Endothelial cell (in vitro differentiated cells): Measurements from ENCODE around the gene RFXANK. TPM values are rescaled to one million over a fixed set of nuclear protein-coding genes. Genes with fewer than 3 reads are reported as not detected.

Experiments used
- DNase-seq: peaks from one replicate; pipeline ENCODE4 v3.0.0; 2021; ENCODE audit warnings: low spot score
- H3K27ac Mint-ChIP-seq: one replicate; pipeline ENCODE4 v1.8.0; 2021; ENCODE audit warnings: mixed read lengths, inconsistent platforms; ENCODE audit not compliant: unreplicated experiment
- H3K27me3 Mint-ChIP-seq: one replicate; pipeline ENCODE4 v1.8.0; 2021; ENCODE audit warnings: mild to moderate bottlenecking, moderate library complexity, mixed read lengths, inconsistent platforms; ENCODE audit not compliant: unreplicated experiment
- H3K36me3 Mint-ChIP-seq: one replicate; pipeline ENCODE4 v1.8.0; 2021; ENCODE audit warnings: mild to moderate bottlenecking, low read depth, mixed read lengths, inconsistent platforms; ENCODE audit not compliant: unreplicated experiment
- H3K4me1 Mint-ChIP-seq: one replicate; pipeline ENCODE4 v1.8.0; 2021; ENCODE audit warnings: mild to moderate bottlenecking, mixed read lengths, inconsistent platforms; ENCODE audit not compliant: unreplicated experiment
- H3K4me3 Mint-ChIP-seq: one replicate; pipeline ENCODE4 v1.8.0; 2021; ENCODE audit warnings: mild to moderate bottlenecking, mixed read lengths, inconsistent platforms; ENCODE audit not compliant: unreplicated experiment
- H3K9me3 Mint-ChIP-seq: one replicate; pipeline ENCODE4 v1.8.0; 2021; ENCODE audit warnings: mixed read lengths, inconsistent platforms; ENCODE audit not compliant: unreplicated experiment
- CTCF ChIP-seq: fragments of 200-600 bp; sonication (generic); IDR thresholded peaks from one replicate; pipeline ENCODE4 v1.5.0; 2021; ENCODE audit warnings: antibody characterized with exemption; ENCODE audit not compliant: unreplicated experiment
- total RNA-seq: library from RNA; stranded (reverse); fragmentation: NEBNext Ultra II Directional; extraction: Animal tissue kit (Norgen Biotek cat#: 25700); gene quantifications from one replicate; pipeline ENCODE4 v1.2.1, GENCODE V29; 2021; ENCODE audit not compliant: unreplicated experiment

The RFXANK gene
- total RNA-seq, 1 donor from 2014 or later, result 131 TPM

DNA sequence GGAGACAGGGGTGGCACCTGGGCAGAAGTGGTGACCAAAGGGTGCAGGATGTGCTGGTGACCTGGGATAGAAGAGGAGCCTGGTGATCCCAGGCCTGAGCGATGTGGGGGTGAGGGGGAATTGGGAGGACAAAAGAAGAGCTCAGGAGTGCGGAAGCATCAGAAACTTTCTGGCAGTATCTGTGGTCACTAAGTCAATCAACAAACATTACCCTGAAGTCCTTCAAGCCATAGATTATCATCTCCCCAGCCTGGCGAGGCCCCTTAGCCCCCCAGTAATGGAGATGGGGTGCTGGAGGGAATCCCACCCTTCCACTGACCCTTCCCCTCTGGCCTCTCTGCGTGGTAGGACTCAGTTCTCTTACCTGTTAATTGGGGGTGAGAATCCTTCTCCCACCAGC, 32.5 kb upstream of the RFXANK start:
- DNase-seq, result no peak
- no peaks in the 10 kb centered on the region for H3K9me3 Mint-ChIP-seq
- H3K4me3 Mint-ChIP-seq, result no peak overlapping the region
- H3K4me1 Mint-ChIP-seq, result peaks cover 3% of the 10 kb centered on the region
- TF ChIP-seq CTCF, result no peak
- H3K27ac Mint-ChIP-seq, result no peak overlapping the region
- H3K36me3 Mint-ChIP-seq, result peaks cover 4% of the 10 kb centered on the region
- H3K27me3 Mint-ChIP-seq, result peaks cover 7% of the 10 kb centered on the region

DNA sequence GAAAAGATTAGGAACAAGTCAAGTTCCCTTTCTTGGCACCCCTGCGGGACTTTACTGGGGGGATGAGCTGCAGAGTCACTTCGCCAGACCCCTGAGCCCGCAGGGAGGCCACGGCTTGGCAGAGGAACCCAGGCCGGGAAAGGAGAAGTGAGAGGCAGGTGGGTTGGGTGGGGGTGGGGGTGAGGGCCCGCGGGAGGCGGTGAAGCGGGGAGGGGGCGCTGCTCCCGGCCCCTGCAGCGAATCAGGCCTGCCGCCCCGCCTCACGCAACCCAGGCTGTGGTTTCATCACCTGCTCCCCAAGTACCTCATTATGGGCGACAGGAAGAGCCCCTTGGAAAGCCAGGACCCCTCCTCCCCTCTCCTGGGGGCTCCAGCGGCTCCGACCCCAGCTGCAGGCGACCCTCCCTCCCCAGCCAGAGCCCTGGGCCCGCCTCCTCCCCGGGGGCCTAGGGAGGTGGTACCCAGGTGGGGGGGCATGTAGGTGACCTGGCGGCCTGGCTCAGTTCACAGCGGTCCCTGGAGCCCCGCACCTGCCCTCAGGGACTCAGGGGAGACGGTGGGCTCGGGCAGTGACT, 31.5 kb upstream of the RFXANK start:
- no peak for TF ChIP-seq CTCF
- Mint-ChIP-seq H3K9me3 (no peaks in the 10 kb centered on the region), H3K4me1 (peaks cover 3% of the 10 kb centered on the region), H3K27ac (no peak overlapping the region), H3K36me3 (peaks cover 4% of the 10 kb centered on the region), H3K27me3 (peaks cover 9% of the 10 kb centered on the region), H3K4me3 (no peak overlapping the region)
- DNase-seq, result no peak

GRCh38 chr19:19162495-19162894, 29.6 kb upstream of the RFXANK start:
- Mint-ChIP-seq H3K36me3 (peaks cover 4% of the 10 kb centered on the region), H3K27me3 (peaks cover 5% of the 10 kb centered on the region)

GRCh38 chr19:19165396-19165795, 26.7 kb upstream of the RFXANK start:
- no peak for TF ChIP-seq CTCF
- H3K9me3 Mint-ChIP-seq, result no peaks in the 10 kb centered on the region
- H3K4me1 Mint-ChIP-seq, result peaks cover 4% of the 10 kb centered on the region

More at GRCh38 chr19:19162495-19162894, 29.6 kb upstream of the RFXANK start:
- H3K4me3 Mint-ChIP-seq, result no peak overlapping the region
- no peaks in the 10 kb centered on the region for H3K9me3 Mint-ChIP-seq
- H3K27ac Mint-ChIP-seq, result no peak overlapping the region
- DNase-seq, result no peak
- H3K4me1 Mint-ChIP-seq, result peaks cover 3% of the 10 kb centered on the region
- no peak for TF ChIP-seq CTCF

GRCh38 chr19:19167612-19168011, 24.4 kb upstream of the RFXANK start:
- Mint-ChIP-seq H3K4me1 (peaks cover 6% of the 10 kb centered on the region), H3K27ac (no peak overlapping the region), H3K36me3 (no peaks in the 10 kb centered on the region), H3K27me3 (peaks cover 11% of the 10 kb centered on the region), H3K4me3 (no peak overlapping the region), H3K9me3 (no peaks in the 10 kb centered on the region)
- no peak for DNase-seq
- no peak for TF ChIP-seq CTCF

More at GRCh38 chr19:19165396-19165795, 26.7 kb upstream of the RFXANK start:
- no peak for DNase-seq
- Mint-ChIP-seq H3K27ac (no peak overlapping the region), H3K36me3 (peaks cover 4% of the 10 kb centered on the region), H3K27me3 (peaks cover 13% of the 10 kb centered on the region), H3K4me3 (no peak overlapping the region)
